LNCaP clone FGC (cell line): ENCODE results near the gene QKI.

Experiments
- DNase-seq: peaks from one replicate; pipeline ENCODE4 v3.0.0-alpha.2; 2011; ENCODE audit warnings: low read depth
- H3K4me3 ChIP-seq: 2 replicates; pipeline ENCODE4 v1.5.1; 2011; ENCODE audit warnings: mild to moderate bottlenecking, low read depth, low read length, control low read depth
- CTCF ChIP-seq: IDR thresholded peaks from 2 replicates; pipeline ENCODE4 v1.5.1; 2012; ENCODE audit warnings: mild to moderate bottlenecking; ENCODE audit not compliant: control insufficient read depth, insufficient read depth; ENCODE audit errors: extremely low read depth

The QKI gene

DNA sequence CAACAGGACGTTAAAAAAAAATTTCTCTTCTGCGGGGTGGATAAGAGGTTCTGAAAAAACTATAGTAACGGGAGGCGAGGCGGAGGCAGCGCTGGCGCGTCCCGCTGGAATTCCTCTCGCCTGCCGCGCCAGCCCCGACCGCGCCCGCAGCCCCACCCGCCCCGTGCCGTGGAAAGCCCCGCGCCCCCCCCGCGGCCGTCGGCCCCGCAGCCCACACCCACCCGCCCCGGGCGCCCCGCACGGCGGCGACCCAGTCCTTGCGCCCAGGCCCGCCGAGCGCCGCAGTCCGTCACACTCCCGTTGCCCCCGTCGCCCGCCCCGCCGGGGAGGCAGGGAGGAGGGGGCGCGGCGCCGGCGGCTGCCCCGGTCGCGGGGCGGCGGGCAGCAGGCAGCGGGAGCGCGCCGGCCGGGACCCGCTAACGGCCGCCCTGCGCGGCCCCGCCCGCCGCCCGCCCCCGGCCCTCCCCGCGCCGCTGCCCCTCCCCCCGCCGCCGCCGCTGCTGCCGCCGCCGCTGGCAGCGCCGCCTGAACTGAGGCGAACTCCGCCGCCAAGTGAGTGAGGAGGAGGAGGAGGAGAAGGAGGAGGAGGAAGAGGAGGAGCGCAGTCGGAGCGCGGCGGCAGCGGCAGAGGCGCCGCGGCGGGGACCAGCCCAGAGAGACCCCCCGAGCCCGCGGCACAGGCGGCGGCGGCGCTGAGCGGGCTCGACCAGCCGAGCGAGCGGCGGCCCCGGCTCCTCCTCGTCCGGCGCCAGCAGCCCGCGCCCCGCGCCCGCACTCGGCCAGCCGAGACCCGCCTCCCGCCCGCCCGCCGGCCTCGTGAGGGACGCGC is at the start of gene QKI:
Gene QKI (plus strand): TSS at position 602 of the 829 bp plus-strand sequence. CDS start 476 bp downstream, outside the sequence.
- H3K4me3 ChIP-seq, result peak within 1 kb of the TSS; percentile 82
- no peak for DNase-seq
- 0 out of 2 replicates have a peak, but pooled peaks have one; percentile 2 for TF ChIP-seq CTCF

GRCh38 chr6:163366288-163366687 is 48.2 kb upstream of the QKI start:
- H3K4me3 ChIP-seq, result no peak overlapping the region
- no peak for TF ChIP-seq CTCF
- no peak for DNase-seq

DNA sequence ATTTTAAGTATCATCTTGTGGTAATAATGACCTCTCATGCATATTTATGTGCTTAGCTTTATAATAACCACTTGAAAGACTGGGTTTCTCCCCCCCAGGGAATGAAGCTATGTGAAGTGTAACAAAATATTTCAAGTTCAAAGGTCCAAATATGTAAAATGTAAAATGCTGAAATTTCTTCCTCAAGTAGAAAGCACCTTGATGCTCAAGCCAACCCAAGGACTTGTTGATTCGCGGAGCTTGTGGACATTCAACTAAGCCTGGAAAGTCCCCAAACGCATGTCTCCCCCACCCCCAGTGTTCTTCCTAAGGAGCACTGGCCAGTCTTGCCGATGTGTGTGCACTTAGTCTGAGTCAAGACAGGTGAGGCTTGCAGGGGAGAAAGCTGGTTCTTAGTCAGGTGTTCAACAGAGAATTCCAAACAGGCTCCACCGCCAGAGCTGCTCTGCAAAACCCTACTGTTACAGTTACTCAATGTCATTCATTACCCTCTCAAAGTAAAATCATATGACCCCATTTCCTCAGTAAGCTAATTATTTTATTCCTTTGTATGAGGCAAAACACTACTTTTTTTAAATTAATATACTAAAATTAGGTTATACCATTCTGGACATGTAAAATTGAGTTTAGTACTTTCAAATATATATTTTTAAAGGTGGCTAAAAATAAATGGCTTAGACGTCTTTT is 46.9 kb upstream of the QKI start:
- no peak for DNase-seq
- no peak overlapping the region for H3K4me3 ChIP-seq

GRCh38 chr6:163369141-163369540 is 45.4 kb upstream of the QKI start:
- no peak for DNase-seq
- TF ChIP-seq CTCF, result no peak
- H3K4me3 ChIP-seq, result no peak overlapping the region

More for the DNA sequence above, 46.9 kb upstream of the QKI start:
- TF ChIP-seq CTCF, result no peak

- DNase-seq, result no peak
Measured at GRCh38 chr6:163369628-163370365, 44.7 kb upstream of the QKI start.

More at GRCh38 chr6:163369628-163370365, 44.7 kb upstream of the QKI start:
- TF ChIP-seq CTCF, result no peak
- no peak overlapping the region for H3K4me3 ChIP-seq
